Measurements from ENCODE around the gene FRMD7. TPM values are rescaled to one million over a fixed set of nuclear protein-coding genes. Genes with fewer than 3 reads are reported as not detected.
A peak's percentile ranks its signal among the peaks of the same experiment; 100 is the strongest.

FRMD7 gene
- total and polyA plus RNA-seq, 2 of the 13 experiments (the other 11 are each of a cell fraction or from before 2014, with no cell fraction given) = 0.04 TPM; not detected in 1

DNA sequence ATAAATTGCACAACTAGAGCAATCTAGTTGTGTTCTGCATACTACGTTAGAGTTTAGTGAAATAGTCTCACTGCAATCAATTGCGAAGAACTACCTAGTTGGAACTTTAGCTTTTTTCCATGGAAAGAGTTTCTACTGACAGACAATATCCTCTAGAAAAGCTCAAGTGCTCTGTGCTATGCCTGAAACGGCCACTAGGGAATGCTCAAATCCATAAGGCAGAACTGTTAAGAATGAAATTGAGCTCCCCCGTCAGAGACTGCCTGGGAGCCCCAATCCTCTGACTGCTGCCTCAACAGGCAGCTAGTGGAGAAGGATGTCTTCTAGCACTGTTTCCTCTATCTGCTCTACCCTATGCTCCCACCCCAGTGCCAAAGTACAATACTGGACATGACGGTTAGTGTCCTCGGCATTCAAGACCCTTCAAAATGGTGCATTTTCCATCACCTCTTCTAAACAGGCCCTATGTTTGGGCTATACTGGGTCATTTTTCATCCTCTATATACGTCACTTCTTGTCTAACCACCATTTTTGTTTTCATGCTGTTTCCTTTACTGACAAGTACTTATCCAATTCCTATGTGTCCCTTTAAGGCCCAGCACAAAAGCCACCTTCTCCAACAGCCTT is 35.3 kb downstream of the FRMD7 start:
- DNase-seq (ENCODE audit: low spot score) (peak; percentile 55), ATAC-seq (peak; percentile 84), FAIRE-seq (peak; percentile 34)
- no peaks in the 10 kb centered on the region for H4K20me1 ChIP-seq (ENCODE audit: insufficient read depth, low read length)
- no peak for TF ChIP-seq KLF13 (CRISPR knock-in tag; IDR thresholded peaks at IDR 0.05)
- no peak for TF ChIP-seq ZNF766 (CRISPR knock-in tag; IDR thresholded peaks at IDR 0.05; ENCODE audit: borderline replicate concordance)
- no peak for TF ChIP-seq ZNF274 (CRISPR knock-in tag; IDR thresholded peaks at IDR 0.05)
- no peak for TF ChIP-seq ETV6 (CRISPR knock-in tag; conservative IDR thresholded peaks at IDR 0.05)
- TF ChIP-seq SRSF1 (optimal IDR thresholded peaks at IDR 0.05; ENCODE audit: low read depth, low read length) = no peak
- peak; percentile 67 for TF ChIP-seq STAG1 (CRISPR knock-in tag; IDR thresholded peaks at IDR 0.05)
- peak; percentile 27; the same call in 1 of the 2 replicates for TF ChIP-seq RAD21 (CRISPR knock-in tag; IDR thresholded peaks at IDR 0.05)
- peak; percentile 61 for TF ChIP-seq SMC3 (IDR thresholded peaks at IDR 0.05; ENCODE audit: low read length)
- TF ChIP-seq MTA1 (CRISPR knock-in tag; IDR thresholded peaks at IDR 0.05; ENCODE audit: borderline replicate concordance) = no peak
- TF ChIP-seq HMGA1 (CRISPR knock-in tag; conservative IDR thresholded peaks at IDR 0.05) = no peak
- TF ChIP-seq, protein P1, sequence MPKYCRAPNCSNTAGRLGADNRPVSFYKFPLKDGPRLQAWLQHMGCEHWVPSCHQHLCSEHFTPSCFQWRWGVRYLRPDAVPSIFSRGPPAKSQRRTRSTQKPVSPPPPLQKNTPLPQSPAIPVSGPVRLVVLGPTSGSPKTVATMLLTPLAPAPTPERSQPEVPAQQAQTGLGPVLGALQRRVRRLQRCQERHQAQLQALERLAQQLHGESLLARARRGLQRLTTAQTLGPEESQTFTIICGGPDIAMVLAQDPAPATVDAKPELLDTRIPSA (CRISPR knock-in tag; IDR thresholded peaks at IDR 0.05; ENCODE audit: borderline replicate concordance) = no peak
- TF ChIP-seq SSRP1 (CRISPR knock-in tag; IDR thresholded peaks at IDR 0.05) = no peak
- no peak for TF ChIP-seq ZBTB42 (CRISPR knock-in tag; IDR thresholded peaks at IDR 0.05)
- TF ChIP-seq, protein P2, sequence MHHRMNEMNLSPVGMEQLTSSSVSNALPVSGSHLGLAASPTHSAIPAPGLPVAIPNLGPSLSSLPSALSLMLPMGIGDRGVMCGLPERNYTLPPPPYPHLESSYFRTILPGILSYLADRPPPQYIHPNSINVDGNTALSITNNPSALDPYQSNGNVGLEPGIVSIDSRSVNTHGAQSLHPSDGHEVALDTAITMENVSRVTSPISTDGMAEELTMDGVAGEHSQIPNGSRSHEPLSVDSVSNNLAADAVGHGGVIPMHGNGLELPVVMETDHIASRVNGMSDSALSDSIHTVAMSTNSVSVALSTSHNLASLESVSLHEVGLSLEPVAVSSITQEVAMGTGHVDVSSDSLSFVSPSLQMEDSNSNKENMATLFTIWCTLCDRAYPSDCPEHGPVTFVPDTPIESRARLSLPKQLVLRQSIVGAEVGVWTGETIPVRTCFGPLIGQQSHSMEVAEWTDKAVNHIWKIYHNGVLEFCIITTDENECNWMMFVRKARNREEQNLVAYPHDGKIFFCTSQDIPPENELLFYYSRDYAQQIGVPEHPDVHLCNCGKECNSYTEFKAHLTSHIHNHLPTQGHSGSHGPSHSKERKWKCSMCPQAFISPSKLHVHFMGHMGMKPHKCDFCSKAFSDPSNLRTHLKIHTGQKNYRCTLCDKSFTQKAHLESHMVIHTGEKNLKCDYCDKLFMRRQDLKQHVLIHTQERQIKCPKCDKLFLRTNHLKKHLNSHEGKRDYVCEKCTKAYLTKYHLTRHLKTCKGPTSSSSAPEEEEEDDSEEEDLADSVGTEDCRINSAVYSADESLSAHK (CRISPR knock-in tag; IDR thresholded peaks at IDR 0.05; ENCODE audit: borderline replicate concordance) = no peak
- TF ChIP-seq, protein P3, sequence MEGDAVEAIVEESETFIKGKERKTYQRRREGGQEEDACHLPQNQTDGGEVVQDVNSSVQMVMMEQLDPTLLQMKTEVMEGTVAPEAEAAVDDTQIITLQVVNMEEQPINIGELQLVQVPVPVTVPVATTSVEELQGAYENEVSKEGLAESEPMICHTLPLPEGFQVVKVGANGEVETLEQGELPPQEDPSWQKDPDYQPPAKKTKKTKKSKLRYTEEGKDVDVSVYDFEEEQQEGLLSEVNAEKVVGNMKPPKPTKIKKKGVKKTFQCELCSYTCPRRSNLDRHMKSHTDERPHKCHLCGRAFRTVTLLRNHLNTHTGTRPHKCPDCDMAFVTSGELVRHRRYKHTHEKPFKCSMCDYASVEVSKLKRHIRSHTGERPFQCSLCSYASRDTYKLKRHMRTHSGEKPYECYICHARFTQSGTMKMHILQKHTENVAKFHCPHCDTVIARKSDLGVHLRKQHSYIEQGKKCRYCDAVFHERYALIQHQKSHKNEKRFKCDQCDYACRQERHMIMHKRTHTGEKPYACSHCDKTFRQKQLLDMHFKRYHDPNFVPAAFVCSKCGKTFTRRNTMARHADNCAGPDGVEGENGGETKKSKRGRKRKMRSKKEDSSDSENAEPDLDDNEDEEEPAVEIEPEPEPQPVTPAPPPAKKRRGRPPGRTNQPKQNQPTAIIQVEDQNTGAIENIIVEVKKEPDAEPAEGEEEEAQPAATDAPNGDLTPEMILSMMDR (CRISPR knock-in tag; IDR thresholded peaks at IDR 0.05) = peak; percentile 67
- in situ Hi-C loops (cut with HindIII; ENCODE audit: extremely low pct_ligation_motif_present, low pct_unique_long_range_greater_than_20kb) = no loop called here
- no peak overlapping the region for H3K9ac ChIP-seq (ENCODE audit: insufficient read depth, low read depth, low read length)
- H3K27me3 ChIP-seq (ENCODE audit: control insufficient read depth in 1 of 2, insufficient read depth in 2 of 2, low read length in 2 of 2) = no peaks in the 10 kb centered on the region
- ChIA-PET POLR2A (interaction anchor here (0.6 to 1.6 kb wide), 3 partner anchors 14 to 522 kb away, joined by 3 to 5 read pairs (median 3); partner anchors contain the start of gene RAP2C), CTCF (ENCODE audit: low intra/inter-chr PET ratio, low total read pairs) (interaction anchor here (1.4 kb wide), 1 partner anchor 127 kb away, joined by 6 read pairs; the partner anchor contains the start of gene RAP2C)
- no peaks in the 10 kb centered on the region for H3K79me2 ChIP-seq (ENCODE audit: insufficient read depth, low read length)
- H2AFZ ChIP-seq (ENCODE audit: low read length) = no peak overlapping the region
- 50% methylated on average over 5 of the region's 7 CpGs for whole genome bisulfite sequencing (ENCODE audit: low lambda C conversion rate)
- peaks cover 9% of the 10 kb centered on the region; the same call in 1 of the 2 replicates for H3K4me1 ChIP-seq (ENCODE audit: insufficient read depth, low read length)
- no peak overlapping the region for H3K27ac ChIP-seq (ENCODE audit: extremely low read length, insufficient read depth, low read length)
- H3K36me3 ChIP-seq (replicated peaks in 1 of 2; ENCODE audit: control insufficient read depth in 1 of 2, insufficient read depth in 2 of 2, low read length in 2 of 2) = no peaks in the 10 kb centered on the region
- intact Hi-C loops (cut with micrococcal nuclease; ENCODE audit: unreplicated experiment) = loop anchor here (2.0 kb wide), 1 partner anchor 126 kb away; the partner anchor contains the start of gene RAP2C
- H3K9me3 ChIP-seq (ENCODE audit: low read length) = no peaks in the 10 kb centered on the region
- H3K4me2 ChIP-seq (ENCODE audit: low read depth, low read length) = peak overlapping the region; percentile 42; the same call in 1 of the 2 replicates
- no TSS peak for BruUV-seq (replicated peaks)
- H3K4me3 ChIP-seq (replicated peaks in 1 of 3; ENCODE audit: insufficient read depth in 1 of 3, low read depth in 2 of 3, low read length in 3 of 3) = no peak overlapping the region
